22Rv1 (cell line): Measurements from ENCODE around the gene MYADML2.

Experiments
- CTCF ChIP-seq: fragments of 450-650 bp; IDR thresholded peaks from 2 replicates; pipeline ENCODE4 v1.5.1; 2017; ENCODE audit warnings: mild to moderate bottlenecking
- ZFX ChIP-seq: fragments of 450-650 bp; IDR thresholded peaks from 2 replicates; pipeline ENCODE4 v1.6.1; 2017; ENCODE audit warnings: antibody characterized with exemption, borderline replicate concordance

- no peak for TF ChIP-seq CTCF
- no peak for TF ChIP-seq ZFX
Observed at GRCh38 chr17:81968850-81969812, 22.1 kb upstream of the MYADML2 start.
